IPS-20b (cell line): Measurements from ENCODE around the gene ESPN.

Source experiments
- H3K27ac ChIP-seq: one replicate; pipeline ENCODE4 v1.5.1; 2013; ENCODE audit warnings: low read length
- H3K27me3 ChIP-seq: 2 replicates; pipeline ENCODE4 v1.6.1; 2013; ENCODE audit warnings: mild to moderate bottlenecking, low read length, inconsistent platforms; ENCODE audit not compliant: insufficient read depth
- H3K36me3 ChIP-seq: 2 replicates; pipeline ENCODE4 v1.6.1; 2013; ENCODE audit warnings: low read depth, mild to moderate bottlenecking, inconsistent platforms, low read length, moderate library complexity; ENCODE audit not compliant: insufficient read depth
- H3K4me1 ChIP-seq: 2 replicates; pipeline ENCODE4 v1.6.1; 2013; ENCODE audit warnings: mild to moderate bottlenecking, control low read depth, inconsistent platforms, low read length, moderate library complexity; ENCODE audit not compliant: insufficient read depth
- H3K4me3 ChIP-seq: 2 replicates; pipeline ENCODE4 v1.5.1; 2013; ENCODE audit warnings: mild to moderate bottlenecking, low read length, inconsistent platforms
- H3K9ac ChIP-seq: 2 replicates; pipeline ENCODE4 v1.6.1; 2013; ENCODE audit warnings: low read depth, mild to moderate bottlenecking, inconsistent platforms, low read length, moderate library complexity
- H3K9me3 ChIP-seq: 2 replicates; pipeline ENCODE4 v1.6.1; 2013; ENCODE audit warnings: mild to moderate bottlenecking, low read depth, low read length, inconsistent platforms; ENCODE audit not compliant: insufficient read depth

The ESPN gene

GRCh38 chr1:6412896-6413295 is 11.7 kb upstream of the ESPN start:
- peaks cover 4% of the 10 kb centered on the region; the same call in 1 of the 2 replicates for H3K4me1 ChIP-seq
- H3K36me3 ChIP-seq, result no peaks in the 10 kb centered on the region
- H3K9me3 ChIP-seq, result no peaks in the 10 kb centered on the region
- peaks cover 61% of the 10 kb centered on the region for H3K27me3 ChIP-seq
- no peak overlapping the region for H3K27ac ChIP-seq
- no peak overlapping the region for H3K9ac ChIP-seq
- no peak overlapping the region for H3K4me3 ChIP-seq

GRCh38 chr1:6414443-6414844 is 10.1 kb upstream of the ESPN start:
- peaks cover 77% of the 10 kb centered on the region for H3K27me3 ChIP-seq
- peaks cover 4% of the 10 kb centered on the region; the same call in 1 of the 2 replicates for H3K4me1 ChIP-seq
- no peaks in the 10 kb centered on the region for H3K9me3 ChIP-seq
- H3K9ac ChIP-seq, result no peak overlapping the region
- H3K36me3 ChIP-seq, result no peaks in the 10 kb centered on the region
- no peak overlapping the region for H3K27ac ChIP-seq
- peak overlapping the region; percentile 12; the same call in 1 of the 2 replicates for H3K4me3 ChIP-seq

DNA sequence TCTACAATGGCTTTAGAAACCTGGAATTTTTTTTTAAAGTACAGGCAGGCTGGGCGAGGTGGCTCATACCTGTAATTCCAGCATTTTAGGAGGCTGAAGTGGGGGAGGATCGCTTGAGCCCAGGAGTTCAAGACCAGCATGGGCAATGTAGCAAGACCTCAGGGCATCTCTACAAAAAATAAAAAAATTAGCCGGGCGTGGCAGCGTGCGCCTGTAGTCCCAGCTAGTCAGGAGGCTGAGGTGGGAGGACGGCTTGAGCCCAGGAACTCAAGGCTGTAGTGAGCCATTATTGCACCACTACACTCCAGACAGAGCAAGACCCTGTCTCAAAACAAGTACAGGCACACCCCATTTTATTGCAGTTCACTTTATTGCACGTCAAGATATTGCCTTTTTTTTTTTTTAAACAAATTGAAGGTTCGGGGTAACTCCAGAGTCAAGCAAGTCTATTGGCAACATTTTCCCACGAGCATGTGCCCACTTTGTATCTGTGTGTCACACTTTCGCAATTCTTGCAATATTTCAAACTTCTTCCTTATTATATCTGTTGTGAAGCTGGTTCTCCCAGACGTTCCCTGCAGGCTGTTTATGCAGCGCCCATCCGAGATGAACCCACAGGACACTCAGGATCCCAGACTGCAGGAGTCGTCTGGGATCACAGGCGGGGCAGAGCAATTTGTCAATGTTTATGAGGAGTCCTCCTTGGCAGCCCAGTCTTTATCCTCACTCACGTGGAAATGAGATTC is 9.5 kb upstream of the ESPN start:
- H3K9me3 ChIP-seq, result no peaks in the 10 kb centered on the region
- peaks cover 4% of the 10 kb centered on the region; the same call in 1 of the 2 replicates for H3K4me1 ChIP-seq
- no peak overlapping the region for H3K9ac ChIP-seq
- H3K27me3 ChIP-seq, result peaks cover 83% of the 10 kb centered on the region
- no peaks in the 10 kb centered on the region for H3K36me3 ChIP-seq
- no peak overlapping the region for H3K27ac ChIP-seq
- peak overlapping the region; percentile 12; the same call in 1 of the 2 replicates for H3K4me3 ChIP-seq

GRCh38 chr1:6416295-6416656 is 8.3 kb upstream of the ESPN start:
- H3K9me3 ChIP-seq, result no peaks in the 10 kb centered on the region
- H3K4me3 ChIP-seq, result no peak overlapping the region
- no peak overlapping the region for H3K27ac ChIP-seq
- no peak overlapping the region for H3K9ac ChIP-seq
- peaks cover 89% of the 10 kb centered on the region for H3K27me3 ChIP-seq
- no peaks in the 10 kb centered on the region for H3K36me3 ChIP-seq
- peaks cover 4% of the 10 kb centered on the region; the same call in 1 of the 2 replicates for H3K4me1 ChIP-seq

DNA sequence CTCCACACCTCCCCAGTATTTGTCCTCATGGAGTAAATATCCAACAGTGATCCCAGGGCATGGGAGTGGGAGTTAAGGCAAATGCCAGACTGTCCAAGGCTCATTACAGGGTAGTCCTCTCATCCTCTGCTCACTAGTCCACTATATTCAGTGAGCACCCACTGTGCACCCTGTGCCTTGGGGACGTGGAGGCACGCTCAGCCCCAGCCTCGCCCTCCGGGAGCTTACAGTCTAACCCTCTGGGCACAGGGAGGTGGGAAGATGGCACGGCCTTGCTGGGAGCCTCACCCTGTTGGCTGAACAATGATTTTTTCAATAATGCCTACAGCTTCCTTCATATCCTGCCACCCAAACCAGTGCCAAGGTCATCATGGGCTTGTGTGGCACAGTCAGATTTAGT is 7.7 kb upstream of the ESPN start:
- no peak overlapping the region for H3K4me3 ChIP-seq
- H3K9me3 ChIP-seq, result no peaks in the 10 kb centered on the region
- no peak overlapping the region for H3K9ac ChIP-seq
- H3K27me3 ChIP-seq, result peaks cover 93% of the 10 kb centered on the region
- no peaks in the 10 kb centered on the region for H3K36me3 ChIP-seq
- no peak overlapping the region for H3K27ac ChIP-seq
- peaks cover 4% of the 10 kb centered on the region; the same call in 1 of the 2 replicates for H3K4me1 ChIP-seq

DNA sequence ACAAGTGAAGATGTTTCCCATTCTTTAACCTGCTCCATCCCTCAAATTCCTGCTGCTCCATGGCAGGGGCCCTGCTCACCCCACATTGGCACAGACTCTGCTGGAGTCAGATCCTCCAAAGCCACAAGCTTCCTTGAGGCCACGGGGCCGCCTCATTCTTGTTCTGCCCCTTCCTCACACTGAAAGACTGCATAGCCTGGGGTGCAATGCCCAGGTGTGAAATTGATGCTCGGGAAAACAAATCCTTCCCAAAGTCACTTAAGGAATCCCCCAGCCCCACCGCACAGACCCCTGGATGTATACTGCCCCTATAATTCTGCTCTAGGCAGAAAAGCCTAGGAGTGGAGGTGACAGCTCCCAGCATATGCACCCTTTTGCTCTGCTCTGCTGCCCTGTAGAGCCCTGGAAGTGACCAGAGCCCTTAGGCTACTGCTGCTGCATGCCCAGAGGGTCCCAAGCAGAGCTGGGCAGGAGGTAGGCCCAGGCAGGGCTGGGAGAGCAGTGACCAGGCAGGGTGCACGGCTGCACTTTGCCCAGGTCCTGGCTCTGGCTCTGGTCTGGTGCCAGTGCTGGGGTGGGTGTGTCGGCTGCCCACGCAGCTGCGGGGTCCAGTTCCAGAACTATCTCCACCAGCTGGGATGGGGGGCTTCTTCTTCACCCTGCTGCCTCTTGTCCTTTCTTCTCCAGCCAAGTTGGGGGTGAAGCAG is 6.5 kb upstream of the ESPN start:
- Histone ChIP-seq H3K9ac (no peak overlapping the region), H3K27ac (no peak overlapping the region), H3K36me3 (no peaks in the 10 kb centered on the region), H3K27me3 (peaks cover 100% of the 10 kb centered on the region), H3K4me1 (peaks cover 4% of the 10 kb centered on the region; the same call in 1 of the 2 replicates), H3K9me3 (no peaks in the 10 kb centered on the region), H3K4me3 (no peak overlapping the region)

GRCh38 chr1:6418668-6419396 is 5.7 kb upstream of the ESPN start:
- no peak overlapping the region for H3K27ac ChIP-seq
- H3K4me3 ChIP-seq, result peak overlapping the region; percentile 30; the same call in 1 of the 2 replicates
- no peaks in the 10 kb centered on the region for H3K36me3 ChIP-seq
- H3K9me3 ChIP-seq, result no peaks in the 10 kb centered on the region
- H3K9ac ChIP-seq, result no peak overlapping the region
- H3K27me3 ChIP-seq, result peaks cover 100% of the 10 kb centered on the region
- H3K4me1 ChIP-seq, result peaks cover 4% of the 10 kb centered on the region; the same call in 1 of the 2 replicates

- H3K9ac ChIP-seq, result no peak overlapping the region
- peak overlapping the region; percentile 30; the same call in 1 of the 2 replicates for H3K4me3 ChIP-seq
These were observed 5.2 kb upstream of the ESPN start for GRCh38 chr1:6419397-6419803.

GRCh38 chr1:6419804-6420453 is 4.6 kb upstream of the ESPN start, which contains the start of gene HES2:
TSS of gene HES2 (minus strand) at chr1:6419919. CDS start at chr1:6419820, 99 bp downstream.
- Histone ChIP-seq H3K9me3 (no peaks in the 10 kb centered on the region), H3K9ac (no peak within 1 kb of the TSS), H3K4me3 (peak within 1 kb of the TSS; percentile 43), H3K27me3 (peaks cover 100% of the 10 kb centered on the region), H3K4me1 (no peaks in the 10 kb centered on the region), H3K36me3 (no peaks in the 10 kb centered on the region), H3K27ac (no peak within 1 kb of the TSS)

More at GRCh38 chr1:6419397-6419803, 5.2 kb upstream of the ESPN start:
- Histone ChIP-seq H3K36me3 (no peaks in the 10 kb centered on the region), H3K27me3 (peaks cover 100% of the 10 kb centered on the region), H3K9me3 (no peaks in the 10 kb centered on the region), H3K27ac (no peak overlapping the region), H3K4me1 (peaks cover 4% of the 10 kb centered on the region; the same call in 1 of the 2 replicates)

- H3K36me3 ChIP-seq, result no peaks in the 10 kb centered on the region
- H3K9ac ChIP-seq, result no peak overlapping the region
- H3K4me1 ChIP-seq, result no peaks in the 10 kb centered on the region
- peak overlapping the region; percentile 43 for H3K4me3 ChIP-seq
- no peaks in the 10 kb centered on the region for H3K9me3 ChIP-seq
- H3K27me3 ChIP-seq, result peaks cover 100% of the 10 kb centered on the region
- H3K27ac ChIP-seq, result no peak overlapping the region
These were observed 4.0 kb upstream of the ESPN start for GRCh38 chr1:6420454-6421042.

GRCh38 chr1:6421266-6421665 is 3.3 kb upstream of the ESPN start:
- Histone ChIP-seq H3K4me1 (no peaks in the 10 kb centered on the region), H3K27me3 (peaks cover 100% of the 10 kb centered on the region), H3K9ac (no peak overlapping the region)

More at GRCh38 chr1:6421266-6421665, 3.3 kb upstream of the ESPN start:
- Histone ChIP-seq H3K27ac (no peak overlapping the region), H3K4me3 (no peak overlapping the region), H3K36me3 (no peaks in the 10 kb centered on the region), H3K9me3 (no peaks in the 10 kb centered on the region)
